Measurements from ENCODE around the gene EIF2AK3. TPM values are rescaled to one million over a fixed set of nuclear protein-coding genes. Genes with fewer than 3 reads are reported as not detected.

The EIF2AK3 gene
- total and polyA plus RNA-seq, 2 of the 13 experiments (the other 11 are each of a cell fraction or from before 2014, with no cell fraction given) = 10.3 to 30.6 TPM

DNA sequence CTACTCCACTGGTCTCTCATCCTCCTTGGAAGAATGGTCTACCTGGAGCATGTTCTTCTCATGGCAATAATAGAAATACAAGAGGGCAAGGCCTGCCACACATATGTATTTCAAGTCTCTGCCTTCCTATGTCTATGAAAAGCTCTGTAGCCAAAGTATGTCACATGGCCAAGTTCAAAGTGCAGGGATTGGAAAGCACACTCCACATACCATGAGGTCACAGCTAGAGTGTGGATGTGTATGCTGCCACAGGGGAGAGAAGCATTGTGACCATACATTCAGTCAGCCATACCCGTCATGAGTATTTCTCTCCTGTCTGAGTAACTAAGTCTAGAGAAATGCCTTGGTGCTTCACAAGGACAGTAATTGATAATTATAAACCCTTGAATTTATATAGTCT, 8.8 kb upstream of the EIF2AK3 start (continued):
- TF ChIP-seq, protein P1, sequence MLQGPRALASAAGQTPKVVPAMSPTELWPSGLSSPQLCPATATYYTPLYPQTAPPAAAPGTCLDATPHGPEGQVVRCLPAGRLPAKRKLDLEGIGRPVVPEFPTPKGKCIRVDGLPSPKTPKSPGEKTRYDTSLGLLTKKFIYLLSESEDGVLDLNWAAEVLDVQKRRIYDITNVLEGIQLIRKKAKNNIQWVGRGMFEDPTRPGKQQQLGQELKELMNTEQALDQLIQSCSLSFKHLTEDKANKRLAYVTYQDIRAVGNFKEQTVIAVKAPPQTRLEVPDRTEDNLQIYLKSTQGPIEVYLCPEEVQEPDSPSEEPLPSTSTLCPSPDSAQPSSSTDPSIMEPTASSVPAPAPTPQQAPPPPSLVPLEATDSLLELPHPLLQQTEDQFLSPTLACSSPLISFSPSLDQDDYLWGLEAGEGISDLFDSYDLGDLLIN (CRISPR knock-in tag; IDR thresholded peaks at IDR 0.05; ENCODE audit: borderline replicate concordance) = no peak
- no peak for TF ChIP-seq FOSL1 (CRISPR knock-in tag; IDR thresholded peaks at IDR 0.05; ENCODE audit: borderline replicate concordance)
- no peak for TF ChIP-seq ZNF577 (CRISPR knock-in tag; IDR thresholded peaks at IDR 0.05; ENCODE audit: borderline replicate concordance, low read depth)
- TF ChIP-seq PITX1 (CRISPR knock-in tag; IDR thresholded peaks at IDR 0.05) = no peak
- TF ChIP-seq, protein P2, sequence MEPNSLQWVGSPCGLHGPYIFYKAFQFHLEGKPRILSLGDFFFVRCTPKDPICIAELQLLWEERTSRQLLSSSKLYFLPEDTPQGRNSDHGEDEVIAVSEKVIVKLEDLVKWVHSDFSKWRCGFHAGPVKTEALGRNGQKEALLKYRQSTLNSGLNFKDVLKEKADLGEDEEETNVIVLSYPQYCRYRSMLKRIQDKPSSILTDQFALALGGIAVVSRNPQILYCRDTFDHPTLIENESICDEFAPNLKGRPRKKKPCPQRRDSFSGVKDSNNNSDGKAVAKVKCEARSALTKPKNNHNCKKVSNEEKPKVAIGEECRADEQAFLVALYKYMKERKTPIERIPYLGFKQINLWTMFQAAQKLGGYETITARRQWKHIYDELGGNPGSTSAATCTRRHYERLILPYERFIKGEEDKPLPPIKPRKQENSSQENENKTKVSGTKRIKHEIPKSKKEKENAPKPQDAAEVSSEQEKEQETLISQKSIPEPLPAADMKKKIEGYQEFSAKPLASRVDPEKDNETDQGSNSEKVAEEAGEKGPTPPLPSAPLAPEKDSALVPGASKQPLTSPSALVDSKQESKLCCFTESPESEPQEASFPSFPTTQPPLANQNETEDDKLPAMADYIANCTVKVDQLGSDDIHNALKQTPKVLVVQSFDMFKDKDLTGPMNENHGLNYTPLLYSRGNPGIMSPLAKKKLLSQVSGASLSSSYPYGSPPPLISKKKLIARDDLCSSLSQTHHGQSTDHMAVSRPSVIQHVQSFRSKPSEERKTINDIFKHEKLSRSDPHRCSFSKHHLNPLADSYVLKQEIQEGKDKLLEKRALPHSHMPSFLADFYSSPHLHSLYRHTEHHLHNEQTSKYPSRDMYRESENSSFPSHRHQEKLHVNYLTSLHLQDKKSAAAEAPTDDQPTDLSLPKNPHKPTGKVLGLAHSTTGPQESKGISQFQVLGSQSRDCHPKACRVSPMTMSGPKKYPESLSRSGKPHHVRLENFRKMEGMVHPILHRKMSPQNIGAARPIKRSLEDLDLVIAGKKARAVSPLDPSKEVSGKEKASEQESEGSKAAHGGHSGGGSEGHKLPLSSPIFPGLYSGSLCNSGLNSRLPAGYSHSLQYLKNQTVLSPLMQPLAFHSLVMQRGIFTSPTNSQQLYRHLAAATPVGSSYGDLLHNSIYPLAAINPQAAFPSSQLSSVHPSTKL (CRISPR knock-in tag; IDR thresholded peaks at IDR 0.05) = peak; percentile 50; the same call in 1 of the 2 replicates
- TF ChIP-seq MATR3 (CRISPR knock-in tag; IDR thresholded peaks at IDR 0.05) = no peak
- no peak for TF ChIP-seq ZSCAN25 (CRISPR knock-in tag; IDR thresholded peaks at IDR 0.05)
- TF ChIP-seq AHR (CRISPR knock-in tag; IDR thresholded peaks at IDR 0.05) = no peak
- TF ChIP-seq ZNF644 (CRISPR knock-in tag; IDR thresholded peaks at IDR 0.05; ENCODE audit: low read depth) = peak; percentile 78
- TF ChIP-seq, protein P3, sequence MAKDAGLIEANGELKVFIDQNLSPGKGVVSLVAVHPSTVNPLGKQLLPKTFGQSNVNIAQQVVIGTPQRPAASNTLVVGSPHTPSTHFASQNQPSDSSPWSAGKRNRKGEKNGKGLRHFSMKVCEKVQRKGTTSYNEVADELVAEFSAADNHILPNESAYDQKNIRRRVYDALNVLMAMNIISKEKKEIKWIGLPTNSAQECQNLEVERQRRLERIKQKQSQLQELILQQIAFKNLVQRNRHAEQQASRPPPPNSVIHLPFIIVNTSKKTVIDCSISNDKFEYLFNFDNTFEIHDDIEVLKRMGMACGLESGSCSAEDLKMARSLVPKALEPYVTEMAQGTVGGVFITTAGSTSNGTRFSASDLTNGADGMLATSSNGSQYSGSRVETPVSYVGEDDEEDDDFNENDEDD (CRISPR knock-in tag; IDR thresholded peaks at IDR 0.05; ENCODE audit: borderline replicate concordance) = no peak
- TF ChIP-seq BCL6 (CRISPR knock-in tag; IDR thresholded peaks at IDR 0.05) = peak; percentile 44; the same call in 1 of the 2 replicates
- TF ChIP-seq FOSL2 (CRISPR knock-in tag; IDR thresholded peaks at IDR 0.05) = peak; percentile 34; the same call in 1 of the 2 replicates
- TF ChIP-seq YY1 (IDR thresholded peaks at IDR 0.05; ENCODE audit: insufficient read depth, insufficient replicate concordance, low read depth, low read length) = no peak
- TF ChIP-seq BHLHE40 (IDR thresholded peaks at IDR 0.05; ENCODE audit: low read length) = peak; percentile 53; the same call in 1 of the 2 replicates
- no peak for TF ChIP-seq GATA4 (IDR thresholded peaks at IDR 0.05; ENCODE audit: borderline replicate concordance, low read depth)
- TF ChIP-seq, protein P4, sequence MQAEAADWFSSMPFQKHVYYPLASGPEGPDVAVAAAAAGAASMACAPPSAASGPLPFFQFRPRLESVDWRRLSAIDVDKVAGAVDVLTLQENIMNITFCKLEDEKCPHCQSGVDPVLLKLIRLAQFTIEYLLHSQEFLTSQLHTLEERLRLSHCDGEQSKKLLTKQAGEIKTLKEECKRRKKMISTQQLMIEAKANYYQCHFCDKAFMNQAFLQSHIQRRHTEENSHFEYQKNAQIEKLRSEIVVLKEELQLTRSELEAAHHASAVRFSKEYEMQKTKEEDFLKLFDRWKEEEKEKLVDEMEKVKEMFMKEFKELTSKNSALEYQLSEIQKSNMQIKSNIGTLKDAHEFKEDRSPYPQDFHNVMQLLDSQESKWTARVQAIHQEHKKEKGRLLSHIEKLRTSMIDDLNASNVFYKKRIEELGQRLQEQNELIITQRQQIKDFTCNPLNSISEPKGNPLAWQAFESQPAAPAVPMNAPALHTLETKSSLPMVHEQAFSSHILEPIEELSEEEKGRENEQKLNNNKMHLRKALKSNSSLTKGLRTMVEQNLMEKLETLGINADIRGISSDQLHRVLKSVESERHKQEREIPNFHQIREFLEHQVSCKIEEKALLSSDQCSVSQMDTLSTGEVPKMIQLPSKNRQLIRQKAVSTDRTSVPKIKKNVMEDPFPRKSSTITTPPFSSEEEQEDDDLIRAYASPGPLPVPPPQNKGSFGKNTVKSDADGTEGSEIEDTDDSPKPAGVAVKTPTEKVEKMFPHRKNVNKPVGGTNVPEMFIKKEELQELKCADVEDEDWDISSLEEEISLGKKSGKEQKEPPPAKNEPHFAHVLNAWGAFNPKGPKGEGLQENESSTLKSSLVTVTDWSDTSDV (CRISPR knock-in tag; IDR thresholded peaks at IDR 0.05) = no peak
- TF ChIP-seq TCF7L2 (IDR thresholded peaks at IDR 0.05; ENCODE audit: low read depth, low read length) = no peak
- no peak for TF ChIP-seq REXO4 (CRISPR knock-in tag; IDR thresholded peaks at IDR 0.05; ENCODE audit: borderline replicate concordance)
- TF ChIP-seq CAMTA2 (CRISPR knock-in tag; IDR thresholded peaks at IDR 0.05; ENCODE audit: borderline replicate concordance) = no peak
- no peak for TF ChIP-seq ZNF761 (CRISPR knock-in tag; conservative IDR thresholded peaks at IDR 0.05)
- TF ChIP-seq, protein P5, sequence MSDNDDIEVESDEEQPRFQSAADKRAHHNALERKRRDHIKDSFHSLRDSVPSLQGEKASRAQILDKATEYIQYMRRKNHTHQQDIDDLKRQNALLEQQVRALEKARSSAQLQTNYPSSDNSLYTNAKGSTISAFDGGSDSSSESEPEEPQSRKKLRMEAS (IDR thresholded peaks at IDR 0.05) = peak; percentile 71
